ENCODE measurements around the gene MINDY4B.

Gene MINDY4B

GRCh38 chr3:150905339-150905738, at the start of gene MINDY4B:
TSS of gene MINDY4B (minus strand) at chr3:150905439. CDS start at chr3:150905439, 0 bp downstream.
- no peaks in the 10 kb centered on the region for H3K9me2 ChIP-seq (replicated peaks; ENCODE audit: control insufficient read depth, low read length)
- no peak within 1 kb of the TSS for H3K4me3 ChIP-seq (ENCODE audit: low read length)
- no peaks in the 10 kb centered on the region for H3K9me3 ChIP-seq (ENCODE audit: control insufficient read depth, insufficient read depth, low read length)
- no peaks in the 10 kb centered on the region for H4K20me1 ChIP-seq (ENCODE audit: control insufficient read depth, insufficient read depth, low read depth, low read length)
- no peak within 1 kb of the TSS for H3K4me2 ChIP-seq (ENCODE audit: low read length)
- H3K27ac ChIP-seq (ENCODE audit: low read depth, low read length), result no peak within 1 kb of the TSS
- no peaks in the 10 kb centered on the region for H3K36me3 ChIP-seq (ENCODE audit: control insufficient read depth, low read length)
- H3F3A ChIP-seq (ENCODE audit: control insufficient read depth, insufficient read depth), result no peaks in the 10 kb centered on the region
- H3K27me3 ChIP-seq (ENCODE audit: control insufficient read depth, low read length), result peaks cover 37% of the 10 kb centered on the region
- H3K4me1 ChIP-seq (ENCODE audit: control insufficient read depth, low read length), result no peaks in the 10 kb centered on the region
- TF ChIP-seq CTCF (IDR thresholded peaks at IDR 0.05; ENCODE audit: low read depth, low read length, poor library complexity, severe bottlenecking), result no peak
- TF ChIP-seq EZH2phosphoT487 (IDR thresholded peaks at IDR 0.05; ENCODE audit: borderline replicate concordance, low read length), result no peak
- H3K79me2 ChIP-seq (ENCODE audit: control insufficient read depth, low read length), result no peaks in the 10 kb centered on the region

- no peak overlapping the region for H3K27ac ChIP-seq (ENCODE audit: low read depth, low read length)
- no peaks in the 10 kb centered on the region for H3K36me3 ChIP-seq (ENCODE audit: control insufficient read depth, low read length)
- no peaks in the 10 kb centered on the region for H3F3A ChIP-seq (ENCODE audit: control insufficient read depth, insufficient read depth)
- no peaks in the 10 kb centered on the region for H3K4me1 ChIP-seq (ENCODE audit: control insufficient read depth, low read length)
- TF ChIP-seq EZH2phosphoT487 (IDR thresholded peaks at IDR 0.05; ENCODE audit: borderline replicate concordance, low read length) (no peak), CTCF (IDR thresholded peaks at IDR 0.05; ENCODE audit: low read depth, low read length, poor library complexity, severe bottlenecking) (no peak)
- no peaks in the 10 kb centered on the region for H3K27me3 ChIP-seq (ENCODE audit: control insufficient read depth, low read length)
- H3K4me2 ChIP-seq (ENCODE audit: low read length), result no peak overlapping the region
- H3K9me2 ChIP-seq (replicated peaks; ENCODE audit: control insufficient read depth, low read length), result no peaks in the 10 kb centered on the region
- no peaks in the 10 kb centered on the region for H3K9me3 ChIP-seq (ENCODE audit: control insufficient read depth, insufficient read depth, low read length)
- H3K4me3 ChIP-seq (ENCODE audit: low read length), result no peak overlapping the region
- no peaks in the 10 kb centered on the region for H3K79me2 ChIP-seq (ENCODE audit: control insufficient read depth, low read length)
- H4K20me1 ChIP-seq (ENCODE audit: control insufficient read depth, insufficient read depth, low read depth, low read length), result no peaks in the 10 kb centered on the region
Measured at GRCh38 chr3:150951923-150952322, 46.7 kb upstream of the MINDY4B start.

GRCh38 chr3:150945226-150946032, 40.2 kb upstream of the MINDY4B start:
- Histone ChIP-seq H3F3A (ENCODE audit: control insufficient read depth, insufficient read depth) (no peaks in the 10 kb centered on the region), H3K9me2 (replicated peaks; ENCODE audit: control insufficient read depth, low read length) (no peaks in the 10 kb centered on the region), H3K4me1 (ENCODE audit: control insufficient read depth, low read length) (no peaks in the 10 kb centered on the region), H3K36me3 (ENCODE audit: control insufficient read depth, low read length) (no peaks in the 10 kb centered on the region), H3K27ac (ENCODE audit: low read depth, low read length) (no peak overlapping the region), H3K9me3 (ENCODE audit: control insufficient read depth, insufficient read depth, low read length) (peaks cover 7% of the 10 kb centered on the region; the same call in 1 of the 2 replicates), H4K20me1 (ENCODE audit: control insufficient read depth, insufficient read depth, low read depth, low read length) (no peaks in the 10 kb centered on the region), H3K27me3 (ENCODE audit: control insufficient read depth, low read length) (no peaks in the 10 kb centered on the region), H3K4me3 (ENCODE audit: low read length) (no peak overlapping the region), H3K79me2 (ENCODE audit: control insufficient read depth, low read length) (no peaks in the 10 kb centered on the region), H3K4me2 (ENCODE audit: low read length) (no peak overlapping the region)
- no peak for TF ChIP-seq EZH2phosphoT487 (IDR thresholded peaks at IDR 0.05; ENCODE audit: borderline replicate concordance, low read length)
- TF ChIP-seq CTCF (IDR thresholded peaks at IDR 0.05; ENCODE audit: low read depth, low read length, poor library complexity, severe bottlenecking), result no peak
